ENCODE results near the gene EPS15.

DNA sequence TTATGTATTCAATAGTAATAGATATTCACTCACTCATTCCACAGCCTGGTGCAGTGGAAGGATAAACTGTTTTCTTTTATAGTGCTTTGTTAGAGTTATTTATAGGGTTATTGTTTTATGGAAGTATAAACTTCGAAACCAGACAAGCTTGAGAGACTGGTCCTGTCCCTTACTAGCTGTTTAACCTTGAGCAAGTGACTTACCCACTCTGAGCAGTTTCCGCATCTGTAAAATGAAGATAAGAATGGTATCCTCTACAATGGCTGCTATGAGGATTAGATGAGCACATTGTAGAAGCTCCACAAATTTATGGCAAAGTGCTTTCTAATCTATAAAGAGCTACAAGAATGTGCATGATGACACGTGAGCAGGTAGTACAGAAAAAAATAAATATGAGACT, 30.8 kb upstream of the EPS15 start:
- TF ChIP-seq POLR2A (IDR thresholded peaks at IDR 0.05) (no peak), CTCF (IDR thresholded peaks at IDR 0.05) (no peak)

All from adrenal gland (tissue), 5 donors.